Neural progenitor cell (in vitro differentiated cells): ENCODE measurements around the gene ZNF664. TPM values are rescaled to one million over a fixed set of nuclear protein-coding genes. Genes with fewer than 3 reads are reported as not detected.

ENCODE experiments used
- DNase-seq: peaks from one replicate; pipeline ENCODE4 v3.0.0-alpha.2; 2016; ENCODE audit warnings: low spot score
- H2AFZ ChIP-seq: fragments of 200-600 bp; sonication (generic); replicated peaks from 2 replicates; pipeline ENCODE4 v1.6.1; 2016; ENCODE audit warnings: antibody characterized with exemption
- H3F3A ChIP-seq: fragments of 200-600 bp; sonication (generic); 2 replicates; pipeline ENCODE4 v1.6.1; 2016; ENCODE audit warnings: antibody characterized with exemption, low read depth
- H3K27ac ChIP-seq: fragments of 200-600 bp; sonication (generic); 2 replicates; pipeline ENCODE4 v1.5.1; 2016; ENCODE audit warnings: mild to moderate bottlenecking
- H3K27me3 ChIP-seq: fragments of 200-600 bp; sonication (generic); 2 replicates; pipeline ENCODE4 v1.6.1; 2016; ENCODE audit warnings: mild to moderate bottlenecking, moderate library complexity
- H3K36me3 ChIP-seq: fragments of 200-600 bp; sonication (generic); 2 replicates; pipeline ENCODE4 v1.5.1; 2016
- H3K4me1 ChIP-seq: fragments of 200-600 bp; sonication (generic); 2 replicates; pipeline ENCODE4 v1.6.1; 2016; ENCODE audit warnings: mixed run types
- H3K4me2 ChIP-seq: fragments of 200-600 bp; sonication (generic); 2 replicates; pipeline ENCODE4 v1.6.1; 2016
- H3K4me3 ChIP-seq: fragments of 200-600 bp; sonication (generic); 2 replicates; pipeline ENCODE4 v1.5.1; 2016
- H3K79me2 ChIP-seq: fragments of 200-600 bp; sonication (generic); 2 replicates; pipeline ENCODE4 v1.6.1; 2016; ENCODE audit warnings: low read depth
- H3K9ac ChIP-seq: fragments of 200-600 bp; sonication (generic); 2 replicates; pipeline ENCODE4 v1.6.1; 2016
- H3K9me3 ChIP-seq: fragments of 200-600 bp; sonication (generic); 2 replicates; pipeline ENCODE4 v1.5.1; 2016; ENCODE audit warnings: low read depth
- H4K20me1 ChIP-seq: fragments of 200-600 bp; sonication (generic); 2 replicates; pipeline ENCODE4 v1.6.1; 2016; ENCODE audit warnings: low read depth
- H3K27ac Mint-ChIP-seq: 3 replicates; pipeline ENCODE4 v1.8.0; 2021; ENCODE audit warnings: mixed read lengths
- H3K27me3 Mint-ChIP-seq: 2 replicates; pipeline ENCODE4 v1.8.0; 2022; ENCODE audit warnings: low read depth, mild to moderate bottlenecking, inconsistent platforms, moderate library complexity, mixed read lengths; ENCODE audit not compliant: insufficient read depth
- H3K36me3 Mint-ChIP-seq: 3 replicates; pipeline ENCODE4 v1.8.0; 2021; ENCODE audit warnings: mixed read lengths
- H3K4me1 Mint-ChIP-seq: 3 replicates; pipeline ENCODE4 v1.8.0; 2021; ENCODE audit warnings: mixed read lengths
- H3K4me3 Mint-ChIP-seq: 3 replicates; pipeline ENCODE4 v1.8.0; 2021; ENCODE audit warnings: mild to moderate bottlenecking, moderate library complexity, mixed read lengths
- H3K9me3 Mint-ChIP-seq: 3 replicates; pipeline ENCODE4 v1.8.0; 2020; ENCODE audit warnings: mixed read lengths
- CTCF ChIP-seq: fragments of 200-600 bp; sonication (generic); IDR thresholded peaks from 2 replicates; pipeline ENCODE4 v1.5.1; 2017; ENCODE audit warnings: antibody characterized with exemption, mild to moderate bottlenecking
- EZH2 ChIP-seq: fragments of 200-600 bp; sonication (generic); IDR thresholded peaks from 2 replicates; pipeline ENCODE4 v1.6.1; 2017; ENCODE audit warnings: antibody characterized with exemption, mild to moderate bottlenecking, moderate library complexity
- EZH2phosphoT487 ChIP-seq: fragments of 200-600 bp; sonication (generic); IDR thresholded peaks from 2 replicates; pipeline ENCODE4 v1.6.1; 2017; ENCODE audit warnings: antibody characterized with exemption
- total RNA-seq: library from RNA; depleted of rRNA; stranded (reverse); fragments of >200 nt; gene quantifications from 2 replicates; pipeline ENCODE4 v1.2.3, GENCODE V29; 2015; ENCODE audit warnings: low replicate concordance

Gene ZNF664
- total RNA-seq, 1 donor from 2014 or later = 172 TPM

GRCh38 chr12:124025661-124026060, 52.6 kb downstream of the ZNF664 start:
- no peak overlapping the region for H3K4me3 Mint-ChIP-seq
- no peak for DNase-seq
- no peaks in the 10 kb centered on the region for H3K36me3 ChIP-seq

GRCh38 chr12:124026755-124027745, 54.0 kb downstream of the ZNF664 start:
- no peak for DNase-seq
- no peak overlapping the region for H3K27ac ChIP-seq
- H4K20me1 ChIP-seq = no peaks in the 10 kb centered on the region
- H3K4me1 Mint-ChIP-seq = peaks cover 15% of the 10 kb centered on the region
- peaks cover 6% of the 10 kb centered on the region for H3K36me3 Mint-ChIP-seq
- H3K4me2 ChIP-seq = no peak overlapping the region
- H3K4me3 Mint-ChIP-seq = no peak overlapping the region
- no peaks in the 10 kb centered on the region for H3F3A ChIP-seq
- H3K27me3 Mint-ChIP-seq = peaks cover 5% of the 10 kb centered on the region
- H3K36me3 ChIP-seq = no peaks in the 10 kb centered on the region
- no peaks in the 10 kb centered on the region for H3K9me3 Mint-ChIP-seq
- H3K4me3 ChIP-seq = no peak overlapping the region
- no peaks in the 10 kb centered on the region for H3K4me1 ChIP-seq
- no peak overlapping the region for H3K9ac ChIP-seq
- no peak overlapping the region for H2AFZ ChIP-seq
- H3K9me3 ChIP-seq = no peaks in the 10 kb centered on the region
- no peaks in the 10 kb centered on the region for H3K27me3 ChIP-seq
- H3K27ac Mint-ChIP-seq = no peak overlapping the region
- H3K79me2 ChIP-seq = no peaks in the 10 kb centered on the region
- TF ChIP-seq EZH2phosphoT487 (no peak), CTCF (no peak), EZH2 (no peak)

More at GRCh38 chr12:124025661-124026060, 52.6 kb downstream of the ZNF664 start:
- Histone ChIP-seq H3K4me3 (no peak overlapping the region), H3K9me3 (no peaks in the 10 kb centered on the region), H3F3A (peaks cover 7% of the 10 kb centered on the region), H3K27ac (no peak overlapping the region), H3K79me2 (no peaks in the 10 kb centered on the region), H3K9ac (no peak overlapping the region), H4K20me1 (no peaks in the 10 kb centered on the region), H3K27me3 (no peaks in the 10 kb centered on the region), H3K4me1 (no peaks in the 10 kb centered on the region), H3K4me2 (no peak overlapping the region), H2AFZ (no peak overlapping the region)
- peaks cover 6% of the 10 kb centered on the region for H3K36me3 Mint-ChIP-seq
- peaks cover 18% of the 10 kb centered on the region for H3K4me1 Mint-ChIP-seq
- H3K9me3 Mint-ChIP-seq = no peaks in the 10 kb centered on the region
- no peak overlapping the region for H3K27ac Mint-ChIP-seq
- H3K27me3 Mint-ChIP-seq = peaks cover 5% of the 10 kb centered on the region
- TF ChIP-seq CTCF (no peak), EZH2 (no peak), EZH2phosphoT487 (no peak)

- Histone ChIP-seq H3K4me1 (no peaks in the 10 kb centered on the region), H2AFZ (no peak overlapping the region), H3K4me2 (no peak overlapping the region), H3K9me3 (no peaks in the 10 kb centered on the region), H3K4me3 (no peak overlapping the region), H3K9ac (no peak overlapping the region), H3F3A (no peaks in the 10 kb centered on the region), H4K20me1 (no peaks in the 10 kb centered on the region), H3K27me3 (no peaks in the 10 kb centered on the region), H3K27ac (no peak overlapping the region), H3K36me3 (no peaks in the 10 kb centered on the region), H3K79me2 (no peaks in the 10 kb centered on the region)
- H3K27ac Mint-ChIP-seq = no peak overlapping the region
- peaks cover 15% of the 10 kb centered on the region for H3K4me1 Mint-ChIP-seq
- H3K4me3 Mint-ChIP-seq = no peak overlapping the region
- no peak for DNase-seq
- H3K9me3 Mint-ChIP-seq = no peaks in the 10 kb centered on the region
- TF ChIP-seq EZH2phosphoT487 (no peak), EZH2 (no peak), CTCF (no peak)
- H3K36me3 Mint-ChIP-seq = peaks cover 3% of the 10 kb centered on the region
- H3K27me3 Mint-ChIP-seq = peaks cover 5% of the 10 kb centered on the region
These were observed 54.9 kb downstream of the ZNF664 start for GRCh38 chr12:124027753-124028554.
